ELF-1 (cell line): Measurements from ENCODE around the gene TBKBP1.
A peak's percentile ranks its signal among the peaks of the same experiment; 100 is the strongest.

Source experiments
- DNase-seq: peaks from one replicate; pipeline ENCODE4 v3.0.0-alpha.2; 2016; ENCODE audit warnings: low read depth, low spot score

TBKBP1 gene

DNA sequence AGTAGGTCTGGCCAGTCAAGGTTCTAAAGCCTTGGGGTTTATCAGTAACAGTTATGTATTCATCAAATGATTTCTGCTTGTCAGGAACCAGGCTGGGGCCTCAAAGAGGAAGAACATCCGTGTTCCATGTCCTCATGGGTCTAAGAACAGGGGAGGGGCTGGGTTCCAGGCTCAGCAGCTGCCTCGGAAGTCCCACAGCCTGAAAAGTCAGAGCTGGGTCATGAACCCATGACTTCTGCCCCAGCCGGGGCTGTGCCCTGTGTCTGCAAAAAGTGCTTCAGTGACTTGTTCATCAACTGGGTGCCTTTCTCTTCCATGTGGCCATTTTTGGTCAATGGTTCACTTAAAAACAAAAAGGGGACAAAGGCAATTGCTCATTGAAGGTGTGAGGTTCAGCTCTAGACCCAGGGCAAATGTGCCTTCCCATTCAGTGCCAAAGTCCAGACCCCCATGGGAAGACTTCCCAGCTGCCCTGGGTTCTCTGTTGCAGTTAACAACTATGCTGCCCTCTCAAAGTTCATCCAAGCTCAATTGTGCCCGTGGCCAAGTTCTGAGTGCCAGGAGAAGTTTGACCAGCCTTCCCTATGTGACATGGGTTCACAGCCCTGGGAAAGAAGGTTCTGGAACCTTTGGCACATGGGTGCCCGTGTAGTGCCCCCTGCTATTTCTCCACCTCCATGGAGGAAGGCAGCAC, 18.5 kb downstream of the TBKBP1 start:
- DNase-seq: no peak

DNA sequence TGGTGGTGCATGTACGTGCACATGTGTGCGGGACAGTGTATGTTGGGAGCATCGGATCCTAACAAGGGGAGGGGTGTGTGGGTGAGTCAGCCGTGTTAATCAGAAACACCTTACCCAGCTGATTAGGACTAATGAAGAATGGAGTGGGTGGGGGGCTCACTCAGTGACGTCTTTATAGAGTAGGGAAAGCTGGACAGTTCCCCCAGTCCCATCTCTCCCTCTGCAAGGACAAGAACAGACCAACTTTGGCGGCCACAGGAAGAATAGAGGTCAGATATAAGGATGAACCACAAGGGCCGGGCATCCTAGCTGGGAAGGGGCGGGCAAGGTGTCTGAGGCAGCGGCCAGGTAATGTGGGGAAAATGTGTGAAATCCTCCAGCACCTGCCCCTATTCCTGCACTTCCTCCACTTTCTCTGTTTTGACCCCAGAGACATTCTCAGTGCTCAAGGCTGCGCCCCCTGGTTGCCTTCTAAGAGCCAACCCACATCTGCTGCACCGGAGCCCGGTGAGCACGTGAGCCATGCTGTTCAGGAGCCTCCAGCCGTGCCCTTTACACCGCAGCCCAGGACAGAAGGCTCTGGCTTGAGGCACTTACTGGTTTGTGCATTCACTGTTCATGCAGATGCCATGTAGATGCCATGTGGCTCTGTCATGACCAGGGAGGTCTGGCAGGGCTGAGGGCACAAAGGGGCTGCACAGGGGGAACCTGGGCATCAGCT, 20.2 kb downstream of the TBKBP1 start:
- DNase-seq: peak; percentile 31

DNA sequence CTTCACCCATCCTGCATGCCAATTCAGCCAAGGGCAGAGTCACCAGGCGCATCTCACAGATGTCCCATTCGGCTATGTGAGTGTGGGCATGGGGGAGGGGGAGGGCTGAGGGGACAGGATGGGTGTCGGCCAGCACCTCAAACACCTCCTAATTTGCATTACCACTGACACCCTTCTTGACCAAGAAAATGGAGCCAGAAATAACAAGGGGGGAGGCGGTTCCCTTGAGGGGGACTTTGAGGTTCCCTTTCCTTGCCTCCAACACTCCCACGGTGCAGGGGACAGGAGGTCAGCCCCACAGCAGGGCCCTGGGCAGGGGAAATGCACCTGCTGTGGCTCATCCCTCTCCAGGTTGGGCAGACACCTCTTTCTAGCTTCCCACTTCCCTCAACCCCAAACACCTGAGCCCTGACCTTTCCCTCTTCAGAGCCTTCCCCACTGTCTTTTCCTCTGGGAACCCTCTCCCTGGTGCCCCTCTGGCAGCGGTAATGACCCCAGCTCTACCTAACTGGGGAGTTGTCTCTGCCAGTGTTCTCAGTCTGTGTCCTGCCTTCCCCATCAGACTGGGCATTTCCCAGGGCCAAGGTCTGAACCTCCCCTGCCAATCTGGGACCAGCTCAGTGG, 20.9 kb downstream of the TBKBP1 start:
- DNase-seq: no peak

- no peak for DNase-seq
Measured at GRCh38 chr17:47715669-47716325, 21.8 kb downstream of the TBKBP1 start.

- no peak for DNase-seq
Measured at GRCh38 chr17:47716375-47716774, 22.4 kb downstream of the TBKBP1 start.

GRCh38 chr17:47717261-47717697, 23.3 kb downstream of the TBKBP1 start:
- DNase-seq: no peak

DNA sequence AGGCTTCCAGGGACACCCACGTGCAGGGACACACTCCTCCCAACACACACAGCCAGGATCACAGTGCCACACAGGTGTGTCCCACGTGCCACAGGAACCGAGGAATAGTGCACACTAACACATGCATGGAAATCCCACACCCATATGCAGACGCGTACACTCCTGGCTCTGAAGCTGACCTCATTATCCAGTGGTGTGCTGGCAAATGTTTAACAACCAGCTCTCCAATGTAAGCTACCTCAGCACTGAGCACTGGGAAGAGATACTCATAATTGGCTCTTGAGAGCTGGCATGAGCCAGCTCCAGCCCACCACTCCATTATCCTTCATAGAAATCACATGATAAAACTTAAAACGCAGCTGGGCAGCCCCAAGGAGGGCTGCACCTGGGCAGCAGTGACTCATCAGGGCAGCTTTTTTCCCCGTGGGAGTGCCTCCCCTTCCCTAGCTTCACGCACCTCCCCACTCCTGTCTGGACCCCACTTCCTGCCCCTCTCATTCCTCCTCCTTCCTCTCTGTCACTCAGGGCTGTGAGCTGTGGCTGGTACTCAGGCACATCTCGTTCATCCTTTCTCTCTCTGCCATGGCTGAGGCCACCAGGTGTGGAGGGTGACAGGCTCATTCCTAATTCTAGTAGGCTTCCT, 24.1 kb downstream of the TBKBP1 start:
- no peak for DNase-seq

GRCh38 chr17:47718634-47719405, 24.9 kb downstream of the TBKBP1 start:
- DNase-seq: no peak

DNA sequence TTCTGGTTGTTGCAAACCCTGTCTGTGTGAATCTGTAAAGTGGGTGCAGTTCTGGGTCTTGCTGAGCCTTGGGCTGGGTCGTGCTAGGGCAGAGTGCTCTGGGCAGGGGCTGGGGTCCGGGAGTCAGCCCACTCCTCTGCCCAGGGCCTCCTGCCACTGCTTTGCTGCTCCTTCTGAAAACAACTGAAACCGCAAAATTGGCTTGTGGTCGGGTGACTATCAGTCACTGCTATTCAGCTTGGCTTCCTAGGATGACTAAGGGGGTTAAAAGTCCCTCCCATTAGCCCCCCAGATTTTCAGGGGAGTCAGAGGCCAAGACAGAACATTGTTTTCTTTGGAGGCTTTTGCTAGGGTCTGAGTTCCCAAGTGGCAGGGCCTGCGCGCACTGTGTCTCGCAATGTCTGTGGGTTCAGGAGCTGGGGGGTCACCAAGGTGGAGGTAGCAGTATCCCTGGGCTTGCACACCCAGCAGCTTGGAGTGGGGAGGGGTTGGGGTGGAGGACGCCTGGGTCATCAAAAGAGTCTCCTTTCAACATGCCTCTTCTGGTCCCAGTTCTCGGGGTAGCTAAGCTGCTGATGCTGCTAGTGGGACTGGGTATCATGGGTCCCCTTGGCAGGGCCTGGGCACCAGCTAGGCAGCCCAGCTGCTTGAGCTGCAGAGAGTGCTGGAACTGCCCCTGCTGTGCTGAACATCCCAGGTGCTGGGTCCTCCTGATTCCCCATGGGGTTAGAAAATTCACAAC, 25.6 kb downstream of the TBKBP1 start:
- no peak for DNase-seq

- no peak for DNase-seq
Measured at GRCh38 chr17:47720196-47720595, 26.2 kb downstream of the TBKBP1 start.

DNA sequence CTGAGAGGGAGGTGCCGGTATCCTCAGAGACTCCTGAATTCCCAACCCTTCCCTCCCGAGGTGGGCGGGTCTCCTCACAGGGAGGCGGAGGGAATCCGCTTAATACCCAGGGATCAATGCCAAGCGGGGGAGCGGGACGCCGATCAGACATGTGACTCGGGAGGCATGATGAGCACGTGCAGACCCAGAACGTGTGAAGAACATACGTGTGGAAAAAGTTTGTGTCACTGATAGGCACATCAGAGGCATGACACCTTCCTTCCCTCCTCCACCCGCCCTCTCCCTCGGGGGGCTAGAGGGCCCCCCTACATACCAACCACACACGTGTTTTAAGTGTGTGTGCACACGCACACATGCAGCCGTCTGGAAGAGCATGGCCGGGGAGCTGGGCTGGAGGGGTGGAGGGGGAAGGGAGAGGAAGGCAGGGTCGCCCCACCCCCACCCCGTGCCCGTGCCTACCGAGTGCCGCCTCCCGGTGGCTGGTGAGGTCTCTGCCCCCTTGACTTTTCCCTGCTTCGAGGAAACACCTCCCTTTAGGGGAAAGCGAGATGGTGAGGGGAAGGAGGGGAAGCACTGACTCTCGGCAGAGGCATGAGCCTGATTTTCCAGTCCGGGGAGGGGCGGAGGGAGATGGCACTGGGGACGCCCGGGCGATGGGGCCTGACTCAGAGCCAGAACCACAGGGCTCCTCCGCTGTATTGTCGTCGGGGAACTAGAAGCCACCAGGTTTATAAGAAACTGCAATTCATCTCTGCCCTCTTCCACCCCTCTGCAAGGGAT, 27.0 kb downstream of the TBKBP1 start:
- peak; percentile 36 for DNase-seq

- DNase-seq: no peak
Measured at GRCh38 chr17:47721725-47722124, 27.8 kb downstream of the TBKBP1 start.

DNA sequence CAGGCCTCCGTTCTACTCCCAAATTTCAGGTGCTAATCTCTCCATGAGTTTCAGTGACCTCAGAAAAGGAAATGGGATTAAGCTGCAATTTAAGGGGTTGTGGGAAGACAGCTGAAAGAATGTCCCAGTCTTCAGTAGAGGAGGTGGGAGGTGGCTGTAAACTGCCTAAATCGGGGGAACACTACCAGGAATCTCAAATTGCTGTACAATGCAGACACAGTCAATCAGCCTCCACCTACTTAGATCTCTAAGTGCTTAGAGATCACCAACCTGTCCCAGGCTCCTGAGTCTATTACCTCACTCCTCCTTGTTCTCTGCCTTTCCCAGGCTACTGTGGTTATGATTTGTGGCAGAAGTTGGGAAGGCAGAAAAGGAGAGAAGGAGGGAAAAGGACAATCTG, 30.7 kb downstream of the TBKBP1 start:
- no peak for DNase-seq

DNA sequence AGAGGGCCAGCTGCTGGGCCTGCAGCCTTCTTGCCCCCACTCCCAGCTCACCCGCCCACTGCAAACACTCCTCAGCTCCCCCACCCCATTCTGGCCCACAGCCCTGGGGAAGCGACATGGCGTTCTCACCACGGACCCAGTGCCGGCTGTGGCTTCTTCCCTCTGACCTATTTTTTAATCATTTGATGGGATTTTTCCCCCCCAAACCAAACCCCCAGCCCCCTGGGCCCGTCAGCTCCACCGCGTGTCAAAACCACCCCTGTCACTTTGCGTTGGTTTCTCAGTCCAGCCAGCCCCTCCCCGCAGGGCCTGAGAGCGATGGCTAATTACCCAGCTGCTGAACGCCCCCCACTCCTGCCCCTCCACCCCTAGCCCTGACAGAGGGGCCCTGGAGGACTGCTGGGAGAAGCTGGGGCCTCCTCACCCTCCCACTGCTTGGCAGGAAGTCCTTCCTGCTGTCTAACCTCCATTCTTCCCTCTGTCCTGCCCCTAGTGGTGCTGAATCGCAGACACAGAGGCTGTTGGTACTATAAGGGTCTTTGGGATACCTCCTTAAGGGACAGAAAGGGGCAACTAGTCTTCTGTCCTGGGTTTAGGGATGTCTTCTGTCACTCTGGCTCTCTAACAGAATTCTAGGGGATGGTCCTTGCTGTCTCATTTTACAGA, 31.6 kb downstream of the TBKBP1 start:
- no peak for DNase-seq

DNA sequence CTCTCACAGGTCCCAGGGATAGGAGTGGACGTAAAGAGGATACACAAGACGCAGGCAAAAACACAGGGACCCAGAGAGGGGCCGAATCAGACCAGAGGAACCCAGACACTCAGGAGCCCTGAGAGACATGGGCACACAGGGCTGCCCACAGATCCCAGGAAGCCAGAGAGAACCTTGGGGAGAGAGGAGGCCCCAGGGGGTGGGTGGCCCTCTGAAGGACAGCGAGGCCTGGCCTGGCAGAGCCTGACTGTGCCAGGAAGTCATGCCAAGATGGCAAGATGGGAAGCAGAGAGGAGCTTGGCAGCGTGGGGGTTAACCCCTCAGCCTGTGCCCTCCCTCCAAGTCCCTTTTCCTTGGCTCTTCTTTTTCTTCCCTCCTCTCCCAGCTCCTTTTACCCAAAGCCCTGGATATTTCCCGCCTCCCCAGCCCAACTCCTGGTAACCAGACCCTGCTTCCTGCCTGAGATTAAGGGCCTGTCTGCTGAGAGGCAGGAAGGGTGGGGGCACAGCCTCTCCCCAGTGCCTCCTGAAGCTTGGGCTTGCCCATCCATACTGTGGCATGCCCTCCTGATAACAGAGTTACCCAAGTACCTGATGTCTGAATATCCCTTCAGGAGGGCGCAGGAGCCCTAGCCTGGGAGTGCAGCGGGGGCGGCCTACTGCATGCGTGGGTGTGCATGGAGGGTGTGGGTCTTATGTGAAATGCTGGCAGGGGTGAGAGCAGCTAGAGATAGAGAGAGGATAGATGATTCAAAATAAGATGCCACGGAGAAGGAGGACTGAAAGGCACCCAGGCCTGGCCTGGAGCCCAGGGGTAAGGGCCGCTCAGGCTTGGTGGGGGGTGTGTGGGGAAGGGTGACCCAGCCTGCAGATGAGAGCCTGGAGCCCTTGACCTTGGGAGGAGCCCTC, 33.1 kb downstream of the TBKBP1 start:
- no peak for DNase-seq

DNA sequence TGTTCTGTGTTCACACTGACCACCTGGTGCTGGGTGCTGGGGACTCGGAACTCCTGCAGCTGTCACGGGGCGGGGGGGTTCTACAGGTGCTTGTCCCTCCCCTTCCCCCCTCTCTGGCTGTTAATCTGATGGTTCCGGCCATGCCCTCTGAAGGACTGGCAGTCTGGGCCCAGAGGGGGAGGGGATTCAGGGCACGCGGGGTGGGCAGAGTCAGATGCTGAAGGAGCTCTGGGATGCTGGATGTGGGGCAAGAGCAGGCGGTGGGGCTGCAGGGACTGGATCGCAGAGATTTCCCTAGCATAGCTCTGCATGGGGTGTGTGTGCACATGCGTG, 33.7 kb downstream of the TBKBP1 start:
- no peak for DNase-seq

DNA sequence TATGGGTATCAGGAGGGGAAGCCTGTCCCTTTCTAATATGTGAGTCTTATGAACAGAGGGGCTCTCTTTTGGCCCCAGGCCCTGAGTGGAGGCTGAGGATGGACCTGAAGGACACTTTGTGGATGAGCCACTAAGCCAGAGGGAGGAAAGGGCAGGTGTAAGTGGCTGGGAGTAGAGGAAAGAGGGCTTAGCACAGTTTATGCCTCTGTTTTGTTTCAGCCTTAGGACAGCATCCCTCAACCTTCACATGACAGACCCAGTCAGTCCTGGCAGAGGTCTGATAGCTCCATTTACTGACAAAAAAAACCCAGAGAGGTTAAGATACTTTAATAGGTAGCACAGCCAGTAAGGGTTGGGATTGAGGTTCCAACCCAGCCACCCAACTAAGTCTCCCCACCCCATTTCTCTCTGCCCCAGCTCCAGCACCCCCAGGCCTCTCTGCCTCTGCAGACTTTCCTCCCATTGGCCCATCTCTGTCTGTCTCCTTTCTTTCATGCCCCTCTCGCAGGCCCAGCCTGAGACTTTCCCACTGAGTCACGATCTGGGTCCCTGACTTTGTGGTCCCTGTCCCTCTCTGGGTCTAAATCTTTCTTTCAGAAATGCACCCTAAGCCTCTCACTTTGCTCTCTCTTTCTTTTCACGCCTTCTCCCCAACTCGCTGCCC, 34.4 kb downstream of the TBKBP1 start:
- DNase-seq: no peak

DNA sequence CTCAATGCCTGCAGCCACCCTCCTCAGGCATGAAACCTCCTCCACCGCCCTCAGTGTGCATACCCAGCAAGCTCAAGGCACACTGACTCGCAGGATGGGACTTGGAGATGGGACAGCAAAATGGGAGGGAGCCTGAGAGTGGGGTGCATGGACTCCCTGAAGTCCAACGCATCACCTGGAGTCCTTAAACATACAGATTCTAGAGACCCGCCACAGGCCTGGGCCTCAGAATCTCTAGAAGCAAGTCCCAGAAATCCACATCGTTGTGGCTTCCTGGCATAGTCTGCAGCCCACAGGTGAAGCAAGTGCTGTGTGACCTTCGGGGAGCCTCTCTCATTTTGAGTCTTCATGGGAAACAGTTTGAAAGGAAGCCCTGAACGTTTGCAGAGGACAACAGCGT, 35.5 kb downstream of the TBKBP1 start:
- no peak for DNase-seq
